HG03064 (cell line): Measurements from ENCODE around the gene IL1RAP.
"Not testable (repeated sequence)": the region's sequence is repeated elsewhere in the genome, so short reads cannot be mapped to it uniquely, and the experiment has no call there.

Source experiments
- ATAC-seq: cut with Tn5 transposase; IDR thresholded peaks from one replicate; pipeline ENCODE4 v1.9.1; 2021; ENCODE audit warnings: low read depth; ENCODE audit not compliant: unreplicated experiment

The IL1RAP gene

GRCh38 chr3:190506271-190506670 lies 7.6 kb upstream of the IL1RAP start:
- ATAC-seq: no peak

DNA sequence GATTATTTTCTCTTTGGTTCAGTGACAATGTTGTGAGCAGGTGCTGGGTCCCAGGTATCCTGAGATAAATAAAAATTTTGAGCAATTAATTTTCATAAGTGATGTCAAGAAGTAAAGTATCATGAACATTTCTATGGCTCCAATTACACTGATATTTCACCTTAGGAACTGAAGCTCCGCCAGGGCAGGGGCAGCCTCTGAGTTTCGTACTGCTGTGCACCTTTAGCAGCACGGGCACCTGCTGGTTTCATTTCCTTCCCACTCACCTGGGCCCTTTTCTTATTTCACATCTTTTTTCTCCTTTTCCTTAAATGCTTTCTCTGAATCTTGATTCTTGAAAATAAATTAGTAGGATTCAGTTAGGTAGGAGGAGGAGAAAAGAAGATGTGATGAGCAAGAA lies 1.2 kb upstream of the IL1RAP start:
- ATAC-seq: no peak

GRCh38 chr3:190514413-190515153 lies 698 bp downstream of the IL1RAP start:
- ATAC-seq: no peak

- no peak for ATAC-seq
These were observed 2.5 kb downstream of the IL1RAP start for GRCh38 chr3:190516416-190516815.

- no peak for ATAC-seq
These were observed 3.8 kb downstream of the IL1RAP start for GRCh38 chr3:190517687-190518086.

DNA sequence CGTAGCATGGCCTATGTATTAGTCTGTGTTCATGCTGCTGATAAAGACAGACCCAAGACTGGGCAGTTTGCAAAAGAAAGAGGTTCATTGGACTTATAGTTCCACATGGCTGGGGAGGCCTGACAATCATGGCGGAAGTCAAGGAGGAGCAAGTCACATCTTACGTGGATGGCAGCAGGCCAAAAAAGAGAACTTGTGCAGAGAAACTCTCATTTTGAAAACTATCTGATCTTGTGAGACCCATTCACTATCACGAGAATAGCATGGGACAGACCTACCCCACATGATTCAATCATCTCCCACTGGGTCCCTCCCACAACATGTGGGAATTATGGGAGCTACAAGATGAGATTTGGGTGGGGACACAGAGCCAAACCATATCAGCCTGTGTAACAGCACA lies 4.6 kb downstream of the IL1RAP start:
- ATAC-seq: not testable (repeated sequence)

DNA sequence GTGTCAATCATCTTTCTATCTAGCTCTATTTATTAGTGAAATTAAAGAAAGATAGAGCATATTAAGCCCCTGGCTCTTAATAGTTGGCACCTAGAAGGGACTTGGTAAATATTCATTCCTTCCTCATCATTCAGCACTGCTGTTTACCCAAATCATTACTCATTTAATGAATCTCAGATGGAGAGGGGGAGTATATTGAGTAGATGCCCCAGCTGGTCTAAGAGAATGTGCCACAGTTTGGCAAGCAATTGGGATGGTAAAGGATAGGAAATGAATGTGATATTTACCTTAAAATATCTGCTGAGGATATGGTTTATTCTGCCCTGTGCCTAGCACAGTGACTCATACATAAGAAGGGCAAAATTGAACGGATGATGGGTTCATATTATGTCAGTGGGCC lies 6.0 kb downstream of the IL1RAP start:
- no peak for ATAC-seq

- ATAC-seq: no peak
These were observed 8.1 kb downstream of the IL1RAP start for GRCh38 chr3:190521998-190522397.

GRCh38 chr3:190522621-190523222 lies 8.8 kb downstream of the IL1RAP start:
- no peak for ATAC-seq

DNA sequence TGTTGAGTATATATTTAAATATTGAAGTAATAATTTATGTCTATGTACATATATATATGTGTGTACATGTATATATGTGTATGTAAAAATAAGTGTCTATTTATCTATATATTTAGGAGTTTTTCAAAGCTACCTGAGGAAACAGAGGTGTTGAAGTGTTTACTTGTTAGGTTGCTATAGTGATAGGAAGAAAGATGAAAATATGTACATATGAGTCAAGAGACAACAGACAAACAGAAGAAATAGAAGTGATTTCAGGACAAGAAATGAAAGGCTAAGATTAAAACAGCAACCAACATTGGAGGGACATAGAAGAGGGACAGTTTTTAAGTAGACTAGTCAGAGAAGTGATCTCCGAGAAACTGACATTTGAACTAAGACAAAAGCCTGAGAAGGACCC lies 11.1 kb downstream of the IL1RAP start:
- ATAC-seq: no peak

- ATAC-seq: no peak
These were observed 11.7 kb downstream of the IL1RAP start for GRCh38 chr3:190525634-190526033.

DNA sequence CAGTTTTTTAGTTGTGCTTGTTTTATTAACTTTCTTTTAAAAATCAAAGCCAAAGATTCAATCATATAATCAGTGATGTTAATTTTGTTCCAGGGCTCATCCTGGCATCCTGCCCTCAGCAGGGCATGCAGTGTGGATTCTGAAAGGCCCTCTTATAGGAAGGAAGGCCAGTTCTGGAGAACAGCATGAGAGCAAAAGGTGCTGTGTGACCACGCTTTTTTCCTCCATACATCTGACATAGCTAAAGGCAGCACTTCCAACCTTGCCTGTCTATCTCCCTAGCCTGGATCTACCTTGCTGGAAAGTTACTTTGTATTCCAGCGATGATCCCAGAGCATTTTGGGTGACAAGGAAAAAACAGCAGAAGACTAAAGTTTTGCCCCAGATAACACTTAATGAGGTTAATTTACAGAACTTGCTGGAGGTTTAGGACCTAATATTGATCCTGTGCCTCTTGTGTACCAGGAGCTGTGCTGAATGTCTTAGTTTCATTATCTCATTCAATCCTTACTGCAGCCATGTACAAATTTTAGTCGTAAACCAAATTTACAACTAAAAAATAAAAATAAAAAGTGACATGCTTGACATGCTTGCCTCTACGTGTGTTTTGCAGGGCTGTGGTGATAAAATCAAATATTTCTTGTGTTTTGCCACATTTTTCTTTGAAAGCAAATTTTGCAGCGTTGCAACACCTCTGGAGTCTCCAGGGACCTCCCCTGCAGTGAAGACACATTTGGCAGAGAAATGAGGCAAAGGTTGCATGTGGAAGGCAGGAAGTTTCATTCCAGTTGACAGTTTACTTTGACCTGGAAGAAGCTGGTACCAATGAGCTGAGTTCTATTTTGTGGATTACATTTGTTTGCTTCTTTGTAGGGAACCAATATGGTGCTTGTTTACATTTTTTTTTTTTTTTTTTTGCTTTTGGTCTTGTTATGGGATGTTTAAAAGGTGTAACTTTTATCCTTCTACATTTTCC lies 13.2 kb downstream of the IL1RAP start:
- no peak for ATAC-seq

DNA sequence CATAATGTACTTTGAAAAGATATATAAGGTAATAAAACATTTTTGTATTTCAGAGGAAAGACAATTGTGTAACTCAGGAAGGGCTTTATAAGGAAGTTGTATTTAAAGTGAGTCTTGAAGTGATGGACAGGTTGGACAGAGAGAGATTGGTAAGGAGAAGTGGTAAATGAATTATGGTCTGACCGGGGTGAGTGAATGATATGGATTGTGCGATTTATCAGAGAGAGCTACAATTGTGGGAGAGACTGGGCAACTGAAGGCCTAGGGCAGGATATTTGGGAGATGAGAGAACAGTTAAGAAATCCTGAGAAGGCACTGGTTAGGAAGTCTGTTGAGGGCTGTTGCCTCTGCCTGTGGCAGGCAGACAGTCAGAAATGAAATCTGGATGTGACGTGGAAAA lies 14.8 kb downstream of the IL1RAP start:
- no peak for ATAC-seq

DNA sequence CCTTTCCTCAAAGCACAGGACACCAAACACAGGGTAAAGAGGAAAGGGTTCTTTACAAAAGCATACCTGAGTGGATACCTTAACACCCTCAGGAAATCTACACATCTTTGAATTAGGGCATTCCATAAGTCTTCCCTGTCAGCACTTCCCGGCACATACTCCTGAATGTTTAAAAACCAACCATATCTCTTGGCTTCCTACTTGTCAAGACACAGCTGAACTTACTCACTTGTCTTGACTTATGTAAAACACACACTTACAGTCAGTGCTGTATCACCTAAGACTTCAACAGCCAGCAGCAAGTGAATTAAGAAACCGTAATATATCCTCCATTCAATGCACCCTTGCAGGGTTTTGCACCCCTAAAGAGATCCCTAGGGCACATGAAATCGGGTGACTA lies 17.5 kb downstream of the IL1RAP start:
- ATAC-seq: no peak

DNA sequence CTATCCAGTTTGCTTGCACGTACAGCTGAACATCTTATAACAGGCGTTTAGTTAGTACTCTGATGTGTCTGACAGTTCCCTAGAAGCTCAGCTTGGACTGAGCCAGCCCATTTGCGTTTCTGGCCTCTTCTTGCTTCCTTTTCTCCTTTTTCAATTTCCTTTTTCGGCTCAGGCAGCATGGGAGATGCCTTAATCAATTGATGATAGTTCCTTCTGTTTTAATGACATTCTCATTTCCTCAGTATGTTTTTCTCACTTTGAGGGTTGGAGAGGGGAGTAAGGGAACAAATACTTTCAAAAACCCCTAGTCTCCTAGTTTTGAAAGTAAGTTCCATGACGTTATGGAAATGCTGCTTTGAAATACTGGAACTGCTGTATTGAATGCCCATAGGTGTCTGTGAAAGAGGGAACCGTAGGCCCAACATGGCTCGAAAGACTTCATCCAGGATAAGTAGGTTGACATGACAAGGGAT lies 18.9 kb downstream of the IL1RAP start:
- ATAC-seq: no peak

GRCh38 chr3:190533511-190534281 lies 19.8 kb downstream of the IL1RAP start:
- ATAC-seq: no peak

- no peak for ATAC-seq
These were observed 20.5 kb downstream of the IL1RAP start for GRCh38 chr3:190534386-190534785.

DNA sequence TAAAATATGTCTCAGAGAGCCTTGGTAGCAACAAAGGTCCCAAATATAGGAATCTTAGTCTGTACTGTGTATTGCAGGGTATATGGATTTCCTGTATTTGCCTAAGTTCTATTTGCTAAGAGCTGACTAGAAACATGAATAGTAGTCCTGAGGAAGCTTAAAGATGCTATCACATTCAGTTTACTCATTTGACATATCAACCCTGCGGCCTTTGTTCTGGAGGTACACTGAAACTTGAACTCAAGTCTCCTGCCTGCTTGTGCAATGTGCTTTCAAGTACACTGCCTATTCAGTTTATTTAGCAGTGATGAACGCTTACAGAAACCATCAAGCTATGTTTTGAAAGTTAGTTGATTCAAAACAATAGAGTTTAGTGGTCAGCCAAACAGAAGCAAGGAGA lies 21.1 kb downstream of the IL1RAP start:
- ATAC-seq: no peak

DNA sequence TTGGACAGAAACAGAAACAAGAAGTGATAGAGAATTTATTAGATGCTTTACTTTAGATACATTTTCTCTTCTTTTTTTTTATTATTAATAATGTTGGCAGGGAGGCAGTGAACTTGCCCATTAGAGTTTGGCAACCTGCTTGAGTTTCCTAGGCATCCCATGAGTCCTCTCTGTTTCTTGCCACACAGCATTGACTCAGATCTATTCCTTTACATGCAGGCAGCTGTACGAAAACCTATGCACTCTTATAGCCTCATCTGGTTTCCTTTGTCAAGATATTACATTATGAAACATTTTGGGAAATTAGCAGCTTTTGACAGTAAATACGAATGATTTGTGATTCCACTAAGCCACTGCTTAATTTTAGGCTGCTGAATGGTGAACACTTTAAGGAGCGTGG lies 23.3 kb downstream of the IL1RAP start:
- no peak for ATAC-seq

- no peak for ATAC-seq
These were observed 24.4 kb downstream of the IL1RAP start for GRCh38 chr3:190538288-190538687.
